Tibial nerve (tissue), 4 donors: Measurements from ENCODE around the gene USP3. TPM values are rescaled to one million over a fixed set of nuclear protein-coding genes. Genes with fewer than 3 reads are reported as not detected.

Experiments
- DNase-seq, 2 donors: peaks; one replicate each; pipeline ENCODE4 v3.0.0-alpha.2; 2019; ENCODE audit warnings: low spot score in 2 of 2
- H3K27ac ChIP-seq, 4 donors: fragments of 200-600 bp; sonication (generic) in 3 of 4; one replicate each; pipeline ENCODE4 v1.5.1; 2017 to 2019; ENCODE audit warnings: mild to moderate bottlenecking in 1 of 4
- H3K27me3 ChIP-seq, 2 donors: fragments of 200-600 bp; sonication (generic) in 1 of 2; one replicate each; pipeline versions ENCODE4 v1.5.1 to v1.6.0; 2017 to 2019
- H3K36me3 ChIP-seq, 3 donors: fragments of 200-600 bp; sonication (generic); one replicate each; pipeline ENCODE4 v1.5.1; 2018 to 2019
- H3K4me1 ChIP-seq, 4 donors: fragments of 200-600 bp; sonication (generic) in 3 of 4; one replicate each; pipeline ENCODE4 v1.5.1; 2017 to 2019
- H3K4me3 ChIP-seq, 4 donors: fragments of 200-600 bp; sonication (generic) in 3 of 4; one replicate each; pipeline ENCODE4 v1.5.1; 2017 to 2019; ENCODE audit warnings: mild to moderate bottlenecking in 1 of 4, moderate library complexity in 1 of 4
- H3K9me3 ChIP-seq, 4 donors: fragments of 200-600 bp; sonication (generic) in 3 of 4; one replicate each; pipeline ENCODE4 v1.5.1; 2017 to 2019
- CTCF ChIP-seq, 5 experiments: fragments of 200-600 bp in 3 of 5; fragments of 450-650 bp in 2 of 5; sonication (generic) in 3 of 5; IDR thresholded peaks; one replicate each; pipeline ENCODE4 v1.5.1; 2016 to 2019; ENCODE audit warnings: antibody characterized with exemption in 5 of 5, mild to moderate bottlenecking in 3 of 5, moderate library complexity in 2 of 5
- EP300 ChIP-seq, 2 donors: sonication (generic); formaldehyde crosslinking; IDR thresholded peaks; one replicate each; pipeline ENCODE4 v1.6.1; 2017; ENCODE audit warnings: antibody characterized with exemption in 2 of 2, mild to moderate bottlenecking in 1 of 2
- POLR2A ChIP-seq, 2 donors: fragments of 450-650 bp; IDR thresholded peaks; one replicate each; pipeline ENCODE4 v1.6.1; 2017; ENCODE audit warnings: antibody characterized with exemption in 2 of 2, mild to moderate bottlenecking in 2 of 2, moderate library complexity in 2 of 2
- WGBS, 2 donors: methylation state at CpG; one replicate each; pipeline ENCODE4 v1.1.5; 2018; 5-methylcytosine and 5-hydroxymethylcytosine counted together
- total RNA-seq, 4 donors: library from RNA; depleted of rRNA; stranded (reverse); fragments of >200 nt; gene quantifications; one replicate each; pipeline ENCODE4 v1.1.0, GENCODE V29; 2016

Gene USP3
- total RNA-seq, 4 donors from 2014 or later: 32.8 to 47.3 (median 38.3) TPM

GRCh38 chr15:63465104-63465503 is 39.3 kb upstream of the USP3 start:
- no peaks in the 10 kb centered on the region for H3K36me3 ChIP-seq
- TF ChIP-seq POLR2A (IDR thresholded peaks at IDR 0.05) (no peak), EP300 (IDR thresholded peaks at IDR 0.05) (no peak), CTCF (IDR thresholded peaks at IDR 0.05) (no peak)
- H3K27me3 ChIP-seq: no peaks in the 10 kb centered on the region
- no peak overlapping the region for H3K27ac ChIP-seq
- DNase-seq: no peak
- H3K9me3 ChIP-seq: no peaks in the 10 kb centered on the region
- peaks cover 0 to 34% (median 6%) of the 10 kb centered on the region in 4 donors for H3K4me1 ChIP-seq
- H3K4me3 ChIP-seq: no peak overlapping the region

GRCh38 chr15:63466378-63467192 is 37.8 kb upstream of the USP3 start:
- peak; percentile 46 to 75 (median 58) for TF ChIP-seq CTCF (IDR thresholded peaks at IDR 0.05)
- TF ChIP-seq EP300 (IDR thresholded peaks at IDR 0.05): peak in 1 of 2 donors; percentile 31
- no peak for TF ChIP-seq POLR2A (IDR thresholded peaks at IDR 0.05)
- Histone ChIP-seq H3K27me3 (no peaks in the 10 kb centered on the region), H3K9me3 (no peaks in the 10 kb centered on the region), H3K4me1 (peaks cover 0 to 27% (median 3%) of the 10 kb centered on the region in 4 donors), H3K4me3 (no peak overlapping the region), H3K36me3 (no peaks in the 10 kb centered on the region), H3K27ac (no peak overlapping the region)
- DNase-seq: peak in 1 of 2 donors; percentile 80
- WGBS, 2 donors: 24% methylated on average over 8 of the region's 8 CpGs

- H3K27ac ChIP-seq: no peak overlapping the region
- H3K36me3 ChIP-seq: no peaks in the 10 kb centered on the region
- no peak overlapping the region for H3K4me3 ChIP-seq
- TF ChIP-seq CTCF (IDR thresholded peaks at IDR 0.05): no peak
- TF ChIP-seq EP300 (IDR thresholded peaks at IDR 0.05): no peak
- no peak for TF ChIP-seq POLR2A (IDR thresholded peaks at IDR 0.05)
- no peaks in the 10 kb centered on the region for H3K9me3 ChIP-seq
- no peaks in the 10 kb centered on the region for H3K27me3 ChIP-seq
- DNase-seq: no peak
- H3K4me1 ChIP-seq: peaks cover 0 to 24% (median 4%) of the 10 kb centered on the region in 4 donors
- 86 to 92% methylated on average over 5 of the region's 5 CpGs for WGBS, 2 donors
Measured at GRCh38 chr15:63469190-63469589, 35.2 kb upstream of the USP3 start.

- no peak for TF ChIP-seq CTCF (IDR thresholded peaks at IDR 0.05)
- TF ChIP-seq EP300 (IDR thresholded peaks at IDR 0.05): no peak
- no peak for TF ChIP-seq POLR2A (IDR thresholded peaks at IDR 0.05)
- Histone ChIP-seq H3K9me3 (no peaks in the 10 kb centered on the region), H3K4me1 (peaks cover 0 to 27% (median 11%) of the 10 kb centered on the region in 4 donors), H3K27ac (no peak overlapping the region), H3K27me3 (no peaks in the 10 kb centered on the region), H3K36me3 (no peaks in the 10 kb centered on the region), H3K4me3 (no peak overlapping the region)
- DNase-seq: no peak
- WGBS, 2 donors: 67 to 94% methylated on average over 2 of the region's 2 CpGs
Measured at GRCh38 chr15:63469984-63470383, 34.4 kb upstream of the USP3 start.

GRCh38 chr15:63473007-63473748 is 31.2 kb upstream of the USP3 start:
- Histone ChIP-seq H3K4me1 (peaks cover 0 to 28% (median 21%) of the 10 kb centered on the region in 4 donors), H3K27me3 (no peaks in the 10 kb centered on the region), H3K27ac (peak overlapping the region in 1 of 4 donors; percentile 66), H3K9me3 (no peaks in the 10 kb centered on the region), H3K36me3 (no peaks in the 10 kb centered on the region), H3K4me3 (no peak overlapping the region)
- TF ChIP-seq EP300 (IDR thresholded peaks at IDR 0.05) (no peak), CTCF (IDR thresholded peaks at IDR 0.05) (no peak)
- no peak for DNase-seq
- WGBS, 2 donors: 89 to 91% methylated on average over 9 of the region's 9 CpGs
